IMR-90 (cell line): ENCODE measurements around the gene RXYLT1. TPM values are rescaled to one million over a fixed set of nuclear protein-coding genes. Genes with fewer than 3 reads are reported as not detected.

Experiments used
- ATAC-seq: fragments of 200-7000 bp; cut with Tn5 transposase; 2 replicates; pipeline ENCODE4 v1.9.1; 2020; ENCODE audit warnings: low read depth, mild to moderate bottlenecking, moderate library complexity
- BruUV-seq: library from RNA; stranded (reverse); fragments of 400-500 nt; replicated peaks from 2 replicates; lab custom pipeline; 2021; lab: Mats Ljungman, UMichigan
- CTCF ChIA-PET: fragments of 300-600 bp; formaldehyde crosslinking; extraction: SDS; loops from one replicate; lab custom pipeline; 2021; ENCODE audit warnings: antibody characterized with exemption; lab: Yijun Ruan, JAX
- POLR2A ChIA-PET: fragments of 300-600 bp; sonication (Branson Sonifier 250); formaldehyde crosslinking; loops from one replicate; lab custom pipeline; 2022; ENCODE audit warnings: antibody characterized with exemption; ENCODE audit not compliant: unreplicated experiment; lab: Charles Lee
- DNase-seq: peaks from one replicate; pipeline ENCODE4 v3.0.0; 2013
- H2AFZ ChIP-seq: replicated peaks from 2 replicates; pipeline ENCODE3; 2013; ENCODE audit warnings: low read length, mild to moderate bottlenecking; ENCODE audit not compliant: poor library complexity
- H2AK5ac ChIP-seq: 2 replicates; pipeline ENCODE4 v1.6.1; 2013; ENCODE audit warnings: low read depth, low read length, inconsistent platforms
- H2AK9ac ChIP-seq: replicated peaks from 2 replicates; pipeline ENCODE3; 2013; ENCODE audit warnings: mild to moderate bottlenecking, low read depth, low read length, moderate library complexity; ENCODE audit not compliant: poor library complexity
- H2BK120ac ChIP-seq: 2 replicates; pipeline ENCODE4 v1.6.1; 2013; ENCODE audit warnings: low read depth, low read length, inconsistent platforms
- H2BK15ac ChIP-seq: 3 replicates; pipeline ENCODE4 v1.6.1; 2013; ENCODE audit warnings: low read depth, low read length, inconsistent platforms
- H2BK20ac ChIP-seq: 2 replicates; pipeline ENCODE4 v1.6.1; 2013; ENCODE audit warnings: low read depth, mild to moderate bottlenecking, inconsistent platforms, low read length, moderate library complexity
- H2BK5ac ChIP-seq: 2 replicates; pipeline ENCODE4 v1.6.1; 2013; ENCODE audit warnings: mild to moderate bottlenecking, low read depth, low read length, inconsistent platforms; ENCODE audit not compliant: poor library complexity, severe bottlenecking
- H3K14ac ChIP-seq: replicated peaks from 2 replicates; pipeline ENCODE4 v1.6.1; 2013; ENCODE audit warnings: low read depth, low read length, inconsistent platforms
- H3K18ac ChIP-seq: 2 replicates; pipeline ENCODE4 v1.6.1; 2013; ENCODE audit warnings: low read depth, low read length, control low read depth
- H3K23ac ChIP-seq: 2 replicates; pipeline ENCODE4 v1.6.1; 2013; ENCODE audit warnings: low read depth, low read length, inconsistent platforms
- H3K27ac ChIP-seq: 2 replicates; pipeline ENCODE4 v1.5.1; 2013; ENCODE audit warnings: mild to moderate bottlenecking, control low read depth, low read length; ENCODE audit not compliant: insufficient read depth
- H3K27me3 ChIP-seq: 2 replicates; pipeline ENCODE4 v1.6.1; 2013; ENCODE audit warnings: low read length; ENCODE audit not compliant: control insufficient read depth, insufficient read depth
- H3K36me3 ChIP-seq: 2 replicates; pipeline ENCODE4 v1.6.1; 2013; ENCODE audit warnings: low read length, mixed read lengths; ENCODE audit not compliant: control insufficient read depth, insufficient read depth
- H3K4ac ChIP-seq: 2 replicates; pipeline ENCODE4 v1.6.1; 2013; ENCODE audit warnings: low read depth, low read length, inconsistent platforms
- H3K4me1 ChIP-seq: 2 replicates; pipeline ENCODE4 v1.6.1; 2013; ENCODE audit warnings: low read length, mixed read lengths; ENCODE audit not compliant: control insufficient read depth, insufficient read depth
- H3K4me2 ChIP-seq: 2 replicates; pipeline ENCODE4 v1.6.1; 2013; ENCODE audit warnings: low read depth, mild to moderate bottlenecking, control low read depth, low read length, moderate library complexity
- H3K4me3 ChIP-seq: 2 replicates; pipeline ENCODE4 v1.5.1; 2013; ENCODE audit warnings: low read depth, mild to moderate bottlenecking, control low read depth, low read length, moderate library complexity; ENCODE audit not compliant: insufficient read depth
- H3K56ac ChIP-seq: 2 replicates; pipeline ENCODE4 v1.6.1; 2013; ENCODE audit warnings: low read length, inconsistent platforms; ENCODE audit not compliant: insufficient read depth; ENCODE audit errors: extremely low read depth
- H3K79me1 ChIP-seq, 2 experiments: 2 replicates each; pipeline ENCODE4 v1.6.1; 2013; ENCODE audit warnings: low read length in 2 of 2, inconsistent platforms in 1 of 2, low read depth in 1 of 2
- H3K9ac ChIP-seq: 2 replicates; pipeline ENCODE4 v1.6.1; 2013; ENCODE audit warnings: low read depth, low read length, control low read depth
- H3K9me1 ChIP-seq: 2 replicates; pipeline ENCODE4 v1.6.1; 2013; ENCODE audit warnings: low read length, inconsistent platforms; ENCODE audit not compliant: insufficient read depth
- H3K9me3 ChIP-seq: 2 replicates; pipeline ENCODE4 v1.6.1; 2013; ENCODE audit warnings: low read length; ENCODE audit not compliant: control insufficient read depth, insufficient read depth
- H4K20me1 ChIP-seq: 2 replicates; pipeline ENCODE4 v1.6.1; 2013; ENCODE audit warnings: low read length, inconsistent platforms; ENCODE audit not compliant: insufficient read depth
- H4K5ac ChIP-seq: 2 replicates; pipeline ENCODE4 v1.6.1; 2013; ENCODE audit warnings: mild to moderate bottlenecking, low read depth, low read length, control low read depth
- H4K8ac ChIP-seq, 2 experiments: 2 replicates each; pipeline ENCODE4 v1.6.1; 2013; ENCODE audit warnings: low read depth in 2 of 2, low read length in 2 of 2, control low read depth in 1 of 2, inconsistent platforms in 1 of 2
- H4K91ac ChIP-seq: 2 replicates; pipeline ENCODE4 v1.6.1; 2013; ENCODE audit warnings: low read depth, low read length, inconsistent platforms; ENCODE audit not compliant: insufficient read depth
- CHD1 ChIP-seq: IDR thresholded peaks from 2 replicates; pipeline ENCODE4 v1.6.1; 2012; ENCODE audit warnings: low read depth, low read length, improper control_type of control experiment
- MAFK ChIP-seq: IDR thresholded peaks from 2 replicates; pipeline ENCODE4 v1.6.1; 2012; ENCODE audit warnings: low read depth, low read length, improper control_type of control experiment
- POLR2A ChIP-seq: IDR thresholded peaks from 2 replicates; pipeline ENCODE4 v1.6.1; 2012; ENCODE audit warnings: mild to moderate bottlenecking, low read depth, low read length
- RFX5 ChIP-seq: IDR thresholded peaks from 2 replicates; pipeline ENCODE4 v1.8.0; 2012; ENCODE audit warnings: low read depth, mild to moderate bottlenecking, low read length, moderate library complexity
- SMC3 ChIP-seq: fragments of 150-350 bp; IDR thresholded peaks from 2 replicates; pipeline ENCODE4 v1.6.1; 2016; ENCODE audit warnings: low read depth, mild to moderate bottlenecking, antibody characterized with exemption, low read length, moderate library complexity
- WGBS, 2 experiments: methylation state at CpG; one replicate each; pipeline versions ENCODE4 v1.1.5 to v1.1.7; 2013; ENCODE audit warnings: missing lambda C conversion rate in 2 of 2; ENCODE audit not compliant: insufficient read length in 1 of 2; ENCODE audit errors: extremely low coverage in 2 of 2; 5-methylcytosine and 5-hydroxymethylcytosine counted together
- dilution Hi-C: fragments of 300-500 bp; cut with HindIII; formaldehyde crosslinking; loops from one replicate; pipeline ENCODE4 v1.14.3; 2018; ENCODE audit warnings: low sequenced_read_pairs; ENCODE audit not compliant: unreplicated experiment
- in situ Hi-C: fragments of 300-500 bp; cut with MboI; formaldehyde crosslinking; loops from 3 replicates; pipeline ENCODE4 v1.14.3; 2019; ENCODE audit warnings: low sequenced_read_pairs, inconsistent platforms, mixed read lengths
- intact Hi-C: fragments of 100-400 bp; cut with micrococcal nuclease; formaldehyde crosslinking; loops from 2 replicates; pipeline ENCODE4 v1.10.0; 2022
- polyA plus RNA-seq, 3 experiments: library from polyadenylated mRNA; depleted of rRNA; stranded (reverse); fragments of >200 nt; gene quantifications; 2 replicates each; pipeline ENCODE4 v1.2.3, GENCODE V29; 2012; ENCODE audit warnings: low replicate concordance in 1 of 3
- total RNA-seq: library from RNA; depleted of rRNA; stranded (reverse); fragments of >200 nt; gene quantifications from 2 replicates; pipeline ENCODE4 v1.2.3, GENCODE V29; 2012
- TF ChIP-seq, protein P1 (sequence below): conservative IDR thresholded peaks from 2 replicates; pipeline ENCODE4 v1.5.1; 2012; ENCODE audit warnings: mild to moderate bottlenecking, low read depth, low read length, improper control_type of control experiment
- TF ChIP-seq, protein P2 (sequence below): fragments of 150-350 bp; IDR thresholded peaks from 2 replicates; pipeline ENCODE4 v1.6.1; 2017; ENCODE audit warnings: mild to moderate bottlenecking, antibody characterized with exemption, low read length, low read depth

Gene RXYLT1
- total and polyA plus RNA-seq, 2 of the 4 experiments (the other 2 are of a cell fraction): 9.0 to 9.5 TPM

DNA sequence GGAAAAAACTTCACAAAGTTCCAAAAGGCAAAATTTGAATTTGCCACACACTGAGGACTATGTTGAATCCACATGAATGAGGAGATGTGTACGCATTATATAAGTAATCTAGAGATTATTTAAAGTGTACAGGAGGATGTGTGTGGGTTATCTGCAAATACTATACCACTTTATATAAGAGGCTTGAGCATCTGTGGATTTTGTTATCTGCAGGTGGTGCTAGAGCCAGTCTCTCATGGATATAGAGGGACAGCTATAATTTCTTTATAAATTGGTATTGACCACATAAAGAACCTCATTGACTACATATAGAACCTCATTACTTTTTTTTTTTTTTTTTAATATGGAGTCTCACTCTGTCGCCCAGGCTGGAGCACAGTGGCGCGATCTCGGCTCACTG is 32.2 kb upstream of the RXYLT1 start:
- no TSS peak for BruUV-seq
- Histone ChIP-seq H2BK120ac (no peak overlapping the region), H3K79me1 (no peaks in the 10 kb centered on the region), H2BK15ac (no peak overlapping the region), H3K4me2 (no peak overlapping the region), H4K91ac (no peak overlapping the region), H3K27ac (no peak overlapping the region), H2AFZ (no peak overlapping the region), H3K14ac (no peak overlapping the region), H3K56ac (no peak overlapping the region), H3K4me1 (no peaks in the 10 kb centered on the region), H4K20me1 (no peaks in the 10 kb centered on the region), H3K9me1 (no peaks in the 10 kb centered on the region), H2BK20ac (no peak overlapping the region), H2BK5ac (no peak overlapping the region), H3K4ac (no peak overlapping the region), H3K36me3 (no peaks in the 10 kb centered on the region), H3K4me3 (no peak overlapping the region), H2AK5ac (no peak overlapping the region), H3K23ac (no peak overlapping the region), H2AK9ac (no peak overlapping the region), H3K18ac (no peak overlapping the region), H3K9me3 (no peaks in the 10 kb centered on the region), H4K8ac (no peak overlapping the region), H4K5ac (no peak overlapping the region), H3K9ac (no peak overlapping the region), H3K27me3 (no peaks in the 10 kb centered on the region; the same call in 1 of the 2 replicates)
- POLR2A ChIA-PET: no interaction called here
- DNase-seq (no peak), ATAC-seq (no peak)
- dilution Hi-C loops (no loop called here), intact Hi-C loops (no loop called here), in situ Hi-C loops (no loop called here)
- CTCF ChIA-PET: no interaction called here
- no CpG with 5 or more reads among the region's 5 CpGs for WGBS, 2 experiments
- TF ChIP-seq SMC3: no peak
- TF ChIP-seq, protein P1, sequence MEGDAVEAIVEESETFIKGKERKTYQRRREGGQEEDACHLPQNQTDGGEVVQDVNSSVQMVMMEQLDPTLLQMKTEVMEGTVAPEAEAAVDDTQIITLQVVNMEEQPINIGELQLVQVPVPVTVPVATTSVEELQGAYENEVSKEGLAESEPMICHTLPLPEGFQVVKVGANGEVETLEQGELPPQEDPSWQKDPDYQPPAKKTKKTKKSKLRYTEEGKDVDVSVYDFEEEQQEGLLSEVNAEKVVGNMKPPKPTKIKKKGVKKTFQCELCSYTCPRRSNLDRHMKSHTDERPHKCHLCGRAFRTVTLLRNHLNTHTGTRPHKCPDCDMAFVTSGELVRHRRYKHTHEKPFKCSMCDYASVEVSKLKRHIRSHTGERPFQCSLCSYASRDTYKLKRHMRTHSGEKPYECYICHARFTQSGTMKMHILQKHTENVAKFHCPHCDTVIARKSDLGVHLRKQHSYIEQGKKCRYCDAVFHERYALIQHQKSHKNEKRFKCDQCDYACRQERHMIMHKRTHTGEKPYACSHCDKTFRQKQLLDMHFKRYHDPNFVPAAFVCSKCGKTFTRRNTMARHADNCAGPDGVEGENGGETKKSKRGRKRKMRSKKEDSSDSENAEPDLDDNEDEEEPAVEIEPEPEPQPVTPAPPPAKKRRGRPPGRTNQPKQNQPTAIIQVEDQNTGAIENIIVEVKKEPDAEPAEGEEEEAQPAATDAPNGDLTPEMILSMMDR: no peak
- no peak for TF ChIP-seq RFX5
- no peak for TF ChIP-seq CHD1
- no peak for TF ChIP-seq MAFK
- TF ChIP-seq, protein P2, sequence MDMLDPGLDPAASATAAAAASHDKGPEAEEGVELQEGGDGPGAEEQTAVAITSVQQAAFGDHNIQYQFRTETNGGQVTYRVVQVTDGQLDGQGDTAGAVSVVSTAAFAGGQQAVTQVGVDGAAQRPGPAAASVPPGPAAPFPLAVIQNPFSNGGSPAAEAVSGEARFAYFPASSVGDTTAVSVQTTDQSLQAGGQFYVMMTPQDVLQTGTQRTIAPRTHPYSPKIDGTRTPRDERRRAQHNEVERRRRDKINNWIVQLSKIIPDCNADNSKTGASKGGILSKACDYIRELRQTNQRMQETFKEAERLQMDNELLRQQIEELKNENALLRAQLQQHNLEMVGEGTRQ: no peak
- no peak for TF ChIP-seq POLR2A
